Measurements from ENCODE around the gene DNAI7. TPM values are rescaled to one million over a fixed set of nuclear protein-coding genes. Genes with fewer than 3 reads are reported as not detected.

DNAI7 gene, protein sequence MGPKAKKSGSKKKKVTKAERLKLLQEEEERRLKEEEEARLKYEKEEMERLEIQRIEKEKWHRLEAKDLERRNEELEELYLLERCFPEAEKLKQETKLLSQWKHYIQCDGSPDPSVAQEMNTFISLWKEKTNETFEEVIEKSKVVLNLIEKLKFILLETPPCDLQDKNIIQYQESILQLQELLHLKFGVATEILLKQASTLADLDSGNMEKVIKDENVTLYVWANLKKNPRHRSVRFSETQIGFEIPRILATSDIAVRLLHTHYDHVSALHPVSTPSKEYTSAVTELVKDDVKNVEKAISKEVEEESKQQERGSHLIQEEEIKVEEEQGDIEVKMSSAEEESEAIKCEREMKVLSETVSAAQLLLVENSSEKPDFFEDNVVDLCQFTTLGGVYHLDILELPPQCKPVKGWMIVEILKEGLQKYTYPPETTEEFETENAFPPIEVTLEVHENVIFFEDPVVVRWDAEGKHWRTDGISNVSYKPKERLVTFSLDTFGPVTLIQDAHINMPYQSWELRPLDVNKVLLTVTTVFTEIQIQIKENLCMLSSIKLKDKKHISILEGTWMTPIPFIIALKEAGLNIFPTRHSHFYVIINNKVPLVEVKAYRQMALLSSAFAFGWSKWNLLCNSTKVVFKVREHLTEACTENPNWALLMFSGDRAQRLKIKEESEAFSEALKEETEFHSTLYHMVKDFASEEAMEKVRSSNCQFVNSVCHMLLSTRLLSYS
- total RNA-seq (2014; rRNA removed; shearing (Covaris generic)): not detected in 2 replicates

DNA sequence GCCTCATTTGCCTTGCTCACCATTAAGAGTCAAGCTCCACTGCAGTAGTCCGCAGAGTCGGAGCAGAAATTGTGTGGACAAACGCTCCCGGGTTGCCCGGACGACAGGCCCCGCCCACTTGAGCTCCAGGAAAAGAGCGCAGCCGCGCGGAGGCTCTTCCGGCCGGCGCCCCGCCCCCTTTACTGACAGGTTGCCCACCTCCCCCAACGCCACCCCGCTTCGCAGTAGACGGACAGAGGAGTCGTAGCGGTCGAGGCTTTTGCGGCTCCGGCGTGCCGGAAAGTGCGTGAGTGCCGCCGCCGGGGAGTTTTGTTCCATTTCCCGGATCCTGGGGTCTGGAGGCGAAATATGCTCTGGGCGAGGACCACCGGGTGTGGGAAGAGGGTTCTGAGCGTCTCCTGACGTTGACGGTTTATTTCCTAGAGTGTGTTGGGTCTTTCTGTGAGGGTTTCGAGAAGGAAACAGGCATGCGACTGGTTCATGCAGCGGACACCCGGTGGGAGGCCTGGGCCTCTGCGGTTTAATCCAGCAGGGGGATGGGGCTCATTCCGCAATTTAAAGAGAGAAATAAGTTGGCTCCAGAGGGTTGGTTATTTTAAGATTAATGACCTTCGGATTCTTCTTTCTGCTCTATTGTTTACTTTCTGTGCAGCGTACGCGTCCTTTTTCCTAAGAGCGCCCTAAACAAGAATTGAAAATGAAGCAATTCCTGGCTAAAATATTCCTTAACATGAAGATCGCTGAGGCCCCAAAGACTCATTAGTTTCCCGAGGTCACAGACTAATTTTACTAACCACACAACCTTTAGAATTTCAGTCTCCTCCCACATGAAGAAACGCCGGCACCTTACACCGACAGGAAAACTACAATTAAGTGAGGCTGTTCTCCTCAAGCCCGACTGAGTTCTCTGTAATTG, at the start of gene DNAI7, which contains the start of gene ETFRF1:
Gene DNAI7, minus strand, starts transcription at position 105 of the 916 bp plus-strand sequence. Its CDS starts 82 bp downstream, at position 23.
Gene ETFRF1, plus strand, starts transcription at position 182 of the 916 bp plus-strand sequence. CDS start 8,720 bp downstream, outside the sequence.
- no peaks in the 10 kb centered on the region for H3K27me3 ChIP-seq
- H3K4me3 ChIP-seq: peak within 1 kb of the TSS; percentile 71
- H3K27ac ChIP-seq: peak within 1 kb of the TSS; percentile 70
- H3K4me1 ChIP-seq: peaks cover 12% of the 10 kb centered on the region; the same call in 1 of the 2 replicates
- DNase-seq: peak; percentile 96 to 98
- H3K9me3 ChIP-seq (replicated peaks): no peaks in the 10 kb centered on the region
- H3K36me3 ChIP-seq: no peaks in the 10 kb centered on the region

DNA sequence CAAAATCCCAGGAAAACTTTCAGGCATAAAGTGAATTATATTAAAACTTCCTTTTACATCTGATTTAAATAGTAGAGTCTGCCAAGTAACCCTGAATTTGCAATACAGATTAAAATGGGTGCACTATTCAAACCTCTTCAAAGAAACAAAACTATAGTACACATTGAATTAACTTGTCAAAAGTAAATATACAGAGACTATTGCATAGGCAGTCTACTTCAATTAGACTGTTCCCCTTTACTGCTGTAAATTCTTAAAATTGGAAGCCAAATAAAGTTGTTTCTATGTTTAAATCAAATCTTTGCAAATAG, 48.7 kb upstream of the DNAI7 start:
- Histone ChIP-seq H3K27ac (no peak overlapping the region), H3K36me3 (peaks cover 14% of the 10 kb centered on the region), H3K27me3 (no peaks in the 10 kb centered on the region), H3K4me1 (no peaks in the 10 kb centered on the region), H3K9me3 (replicated peaks) (no peaks in the 10 kb centered on the region), H3K4me3 (no peak overlapping the region)
- DNase-seq: no peak

- no peaks in the 10 kb centered on the region for H3K9me3 ChIP-seq (replicated peaks)
- H3K4me1 ChIP-seq: no peaks in the 10 kb centered on the region
- H3K4me3 ChIP-seq: no peak overlapping the region
- DNase-seq: no peak
- no peak overlapping the region for H3K27ac ChIP-seq
- H3K27me3 ChIP-seq: no peaks in the 10 kb centered on the region
- H3K36me3 ChIP-seq: peaks cover 15% of the 10 kb centered on the region
These were observed 48.2 kb upstream of the DNAI7 start for GRCh38 chr12:25242981-25243679.

DNA sequence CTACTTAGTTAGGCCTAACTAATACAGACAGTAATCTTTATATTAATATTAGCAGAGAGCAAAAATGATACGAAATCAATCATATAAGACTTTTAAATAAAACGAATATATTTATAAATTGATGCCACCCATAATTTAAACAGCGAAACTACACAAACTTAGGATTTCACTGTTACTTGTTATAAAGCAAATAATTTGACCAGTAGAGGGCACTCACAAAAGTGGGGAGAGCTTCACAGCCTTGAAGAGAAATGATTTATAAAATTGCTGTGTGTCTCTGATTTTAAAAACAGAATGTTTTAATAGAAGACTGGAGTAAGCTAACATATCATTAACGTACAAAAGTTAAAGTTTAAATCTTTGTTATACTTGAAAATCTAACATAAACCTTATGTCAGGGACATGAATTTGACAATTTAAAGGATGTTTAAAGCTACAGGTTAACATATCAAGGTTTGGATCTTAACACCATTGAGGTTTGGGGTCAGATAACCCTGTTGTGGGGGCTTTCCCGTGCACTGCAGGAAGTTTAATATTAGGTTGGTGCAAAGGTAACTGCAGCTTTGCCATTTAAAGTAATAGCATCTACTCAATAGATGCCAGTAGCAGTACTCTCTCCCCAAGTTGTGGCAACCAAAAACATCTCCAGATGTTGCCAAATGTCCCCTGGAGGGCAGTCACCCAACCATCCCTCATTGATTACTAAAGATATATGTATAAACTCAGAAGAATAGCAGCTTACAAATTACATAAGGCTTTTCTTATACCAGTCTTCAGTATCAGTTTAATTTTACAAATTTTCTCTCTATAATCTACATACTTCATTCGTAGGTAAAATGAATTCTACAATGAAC, 46.4 kb upstream of the DNAI7 start:
- Histone ChIP-seq H3K9me3 (replicated peaks) (no peaks in the 10 kb centered on the region), H3K36me3 (peaks cover 28% of the 10 kb centered on the region), H3K4me3 (no peak overlapping the region), H3K27ac (no peak overlapping the region), H3K4me1 (no peaks in the 10 kb centered on the region), H3K27me3 (no peaks in the 10 kb centered on the region)
- DNase-seq: peak in 1 of 2 experiments; percentile 55

DNA sequence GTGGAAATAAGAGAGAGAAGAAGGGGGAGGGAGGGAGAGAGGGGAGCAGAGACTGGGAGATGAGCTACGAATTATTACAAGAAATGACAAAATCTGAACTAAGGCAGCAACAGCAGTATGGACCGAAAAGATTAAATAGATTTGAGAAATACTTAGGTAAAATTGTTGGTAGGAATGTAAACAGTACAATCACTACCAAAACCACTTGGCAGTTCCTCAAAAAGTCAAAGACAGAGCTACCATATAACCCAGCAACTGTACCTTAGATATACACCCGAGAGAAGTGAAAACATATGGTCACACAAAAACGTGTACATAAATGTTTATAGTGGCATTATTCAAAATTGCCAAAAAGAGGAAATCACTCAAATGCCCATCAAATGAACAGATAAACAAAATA, 41.7 kb upstream of the DNAI7 start:
- Histone ChIP-seq H3K27ac (no peak overlapping the region), H3K9me3 (replicated peaks) (0 out of 2 replicates have a peak, but pooled peaks cover 3% of the 10 kb centered on the region), H3K4me1 (no peaks in the 10 kb centered on the region), H3K36me3 (peaks cover 29% of the 10 kb centered on the region), H3K4me3 (no peak overlapping the region), H3K27me3 (no peaks in the 10 kb centered on the region)
- no peak for DNase-seq

GRCh38 chr12:25236190-25236589, 41.2 kb upstream of the DNAI7 start:
- Histone ChIP-seq H3K9me3 (replicated peaks) (0 out of 2 replicates have a peak, but pooled peaks cover 3% of the 10 kb centered on the region), H3K4me3 (no peak overlapping the region), H3K27ac (no peak overlapping the region), H3K36me3 (peaks cover 29% of the 10 kb centered on the region), H3K27me3 (no peaks in the 10 kb centered on the region), H3K4me1 (no peaks in the 10 kb centered on the region)
- DNase-seq: no peak

- Histone ChIP-seq H3K36me3 (peaks cover 12% of the 10 kb centered on the region), H3K27me3 (no peaks in the 10 kb centered on the region), H3K27ac (no peak overlapping the region), H3K9me3 (replicated peaks) (no peaks in the 10 kb centered on the region), H3K4me3 (no peak overlapping the region), H3K4me1 (no peaks in the 10 kb centered on the region)
- no peak for DNase-seq
These were observed 18.4 kb upstream of the DNAI7 start for GRCh38 chr12:25213338-25213737.

DNA sequence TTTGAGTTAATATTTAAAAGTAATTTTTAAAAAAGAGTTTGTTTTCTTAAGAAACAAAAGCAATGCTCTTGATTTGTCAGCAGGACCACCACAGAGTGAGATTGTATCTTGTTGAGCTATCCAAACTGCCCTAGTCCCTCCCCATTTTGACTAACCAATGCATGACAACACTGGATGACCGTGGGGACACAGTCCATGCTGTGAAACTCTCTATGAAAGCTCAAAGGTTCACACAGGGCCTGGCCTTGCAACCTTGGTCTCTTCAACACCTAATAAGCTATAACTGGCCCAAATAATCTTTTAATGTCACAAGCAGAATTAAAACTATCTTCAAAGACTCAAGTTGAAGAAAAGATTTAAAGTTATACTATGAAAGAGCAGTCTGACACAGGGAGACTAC, 13.6 kb upstream of the DNAI7 start:
- Histone ChIP-seq H3K36me3 (peaks cover 30% of the 10 kb centered on the region), H3K27me3 (no peaks in the 10 kb centered on the region), H3K27ac (no peak overlapping the region), H3K4me1 (no peaks in the 10 kb centered on the region), H3K4me3 (no peak overlapping the region), H3K9me3 (replicated peaks) (no peaks in the 10 kb centered on the region)
- no peak for DNase-seq

DNA sequence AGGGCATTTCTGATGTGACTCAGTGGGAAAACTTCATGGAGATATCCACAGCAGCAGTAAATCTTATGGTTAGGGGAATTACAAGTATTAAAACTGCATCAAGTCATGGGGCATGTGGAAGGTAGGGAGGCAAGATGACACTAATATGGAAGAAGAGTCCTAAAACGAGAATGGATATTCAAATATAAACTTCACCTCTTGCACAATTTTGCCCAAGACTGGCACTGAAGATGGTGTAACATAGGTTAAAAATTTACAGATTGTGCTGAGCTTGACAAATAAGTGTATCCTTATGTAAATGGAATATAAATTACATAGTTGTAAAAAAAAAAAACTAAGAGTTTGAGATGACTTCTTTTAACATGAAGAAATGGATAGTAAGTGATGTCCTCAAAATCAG, 12.9 kb upstream of the DNAI7 start:
- H3K9me3 ChIP-seq (replicated peaks): no peaks in the 10 kb centered on the region
- H3K4me3 ChIP-seq: no peak overlapping the region
- H3K4me1 ChIP-seq: no peaks in the 10 kb centered on the region
- no peak for DNase-seq
- H3K36me3 ChIP-seq: peaks cover 27% of the 10 kb centered on the region
- no peaks in the 10 kb centered on the region for H3K27me3 ChIP-seq
- H3K27ac ChIP-seq: no peak overlapping the region

- Histone ChIP-seq H3K36me3 (peaks cover 27% of the 10 kb centered on the region), H3K4me1 (no peaks in the 10 kb centered on the region), H3K27me3 (no peaks in the 10 kb centered on the region), H3K9me3 (replicated peaks) (no peaks in the 10 kb centered on the region), H3K27ac (no peak overlapping the region), H3K4me3 (no peak overlapping the region)
- no peak for DNase-seq
These were observed 12.5 kb upstream of the DNAI7 start for GRCh38 chr12:25207411-25207810.

DNA sequence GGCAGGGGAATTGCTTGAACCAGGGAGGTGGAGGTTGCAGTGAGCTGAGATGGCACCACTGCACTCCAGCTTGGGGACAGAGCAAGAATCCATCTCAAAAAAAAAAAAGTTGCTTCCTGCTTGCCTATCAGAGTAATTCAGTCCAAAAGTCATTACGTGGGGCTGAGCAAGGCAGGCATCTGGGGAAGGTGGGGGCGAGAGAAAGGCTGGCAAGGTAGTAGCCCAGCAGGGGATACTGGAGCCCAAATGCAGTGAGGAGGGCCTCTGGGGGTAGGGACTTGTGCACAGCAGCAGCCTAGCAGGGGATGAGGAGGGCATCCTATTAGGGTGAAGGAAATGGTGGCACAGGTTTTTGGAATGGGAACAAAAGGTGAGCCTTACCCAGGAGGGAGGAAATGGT, 7.2 kb upstream of the DNAI7 start:
- Histone ChIP-seq H3K4me1 (peaks cover 5% of the 10 kb centered on the region; the same call in 1 of the 2 replicates), H3K36me3 (peaks cover 16% of the 10 kb centered on the region), H3K27me3 (no peaks in the 10 kb centered on the region), H3K9me3 (replicated peaks) (no peaks in the 10 kb centered on the region), H3K27ac (no peak overlapping the region), H3K4me3 (no peak overlapping the region)
- DNase-seq: no peak

DNA sequence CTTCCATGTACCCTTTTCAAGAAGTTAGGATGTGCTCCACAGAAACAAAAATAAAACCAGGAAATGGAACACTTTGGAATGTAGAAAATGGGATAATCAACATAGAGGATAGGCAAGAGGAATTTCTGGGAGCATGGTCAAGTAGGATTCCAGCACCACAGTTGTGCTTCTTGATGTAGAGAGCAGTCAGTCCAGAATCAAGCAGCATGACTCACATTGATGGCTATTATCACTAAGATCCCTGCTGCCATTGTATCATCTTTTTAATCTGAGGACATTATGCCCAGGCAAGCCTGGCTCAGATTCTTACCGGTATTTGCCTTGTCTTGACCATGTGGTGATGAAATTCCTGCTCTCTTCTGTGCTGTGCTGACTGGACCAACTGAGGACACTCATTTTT, 5.7 kb upstream of the DNAI7 start:
- no peaks in the 10 kb centered on the region for H3K9me3 ChIP-seq (replicated peaks)
- peaks cover 11% of the 10 kb centered on the region for H3K36me3 ChIP-seq
- no peak for DNase-seq
- no peak overlapping the region for H3K27ac ChIP-seq
- no peaks in the 10 kb centered on the region for H3K27me3 ChIP-seq
- no peak overlapping the region for H3K4me3 ChIP-seq
- peaks cover 9% of the 10 kb centered on the region; the same call in 1 of the 2 replicates for H3K4me1 ChIP-seq

- Histone ChIP-seq H3K27ac (no peak overlapping the region), H3K4me3 (no peak overlapping the region), H3K27me3 (no peaks in the 10 kb centered on the region), H3K4me1 (peaks cover 12% of the 10 kb centered on the region; the same call in 1 of the 2 replicates), H3K36me3 (no peaks in the 10 kb centered on the region), H3K9me3 (replicated peaks) (no peaks in the 10 kb centered on the region)
- no peak for DNase-seq
These were observed 2.6 kb upstream of the DNAI7 start for GRCh38 chr12:25197608-25198007.
